Stimulated activated CD4-positive, alpha-beta T cell treated with anti-CD3 and anti-CD28 coated beads, Interleukin-15, amount 100 ng/mL, for 1 hour (primary cell): Measurements from ENCODE around the gene CELF1.

Experiments used
- DNase-seq, 2 donors: peaks; one replicate each; pipeline ENCODE4 v3.0.0-alpha.2; 2020; ENCODE audit warnings: low read depth in 1 of 2, low spot score in 1 of 2

Gene CELF1

DNA sequence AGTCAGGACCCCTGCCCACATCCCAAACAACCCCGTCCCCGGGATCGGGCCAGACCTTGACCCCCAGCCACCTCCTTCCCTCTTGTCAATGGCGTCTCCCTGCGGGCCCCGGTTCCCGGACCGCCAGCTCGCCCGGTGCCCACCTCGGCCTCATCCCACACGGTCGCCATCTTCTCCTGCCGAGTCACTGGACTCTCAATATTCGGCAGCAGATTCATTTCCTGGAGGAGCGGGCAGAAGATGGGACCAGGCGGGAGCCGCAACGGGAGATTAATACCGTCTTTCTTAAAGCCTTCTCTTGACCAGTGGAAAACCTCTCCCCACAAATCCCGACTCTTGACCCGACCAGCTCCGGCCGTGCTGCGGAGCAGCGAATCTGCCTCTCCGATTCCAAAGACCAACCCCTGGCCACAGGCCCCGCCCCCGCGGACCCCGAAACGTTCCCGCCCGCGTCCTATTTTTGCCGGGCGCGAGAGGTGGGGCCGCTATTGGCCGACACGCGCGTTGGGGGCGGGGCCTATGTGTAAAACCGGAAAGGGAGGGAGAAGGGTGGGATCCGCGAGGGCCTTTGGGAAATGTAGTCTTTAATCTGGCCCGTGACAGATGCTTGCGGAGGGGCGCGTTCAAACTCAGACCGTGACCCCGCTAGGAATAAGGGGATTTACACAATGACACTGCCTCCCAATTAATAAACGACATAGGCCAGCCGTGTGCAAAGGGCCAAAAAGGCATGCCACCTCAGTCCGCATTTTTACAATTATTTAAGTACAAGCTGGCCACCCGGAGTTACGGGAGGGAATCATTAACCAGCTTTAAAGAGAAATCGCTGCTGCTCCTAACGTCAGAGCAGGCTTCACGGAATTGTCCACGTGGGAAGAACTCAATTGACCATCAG lies 126.6 kb downstream of the CELF1 start, which contains the start of gene PSMC3:
TSS of gene PSMC3 (minus strand) at position 378 of the 895 bp plus-strand sequence. CDS start at position 218, 160 bp downstream.
- peak; percentile 97 to 99 for DNase-seq

DNA sequence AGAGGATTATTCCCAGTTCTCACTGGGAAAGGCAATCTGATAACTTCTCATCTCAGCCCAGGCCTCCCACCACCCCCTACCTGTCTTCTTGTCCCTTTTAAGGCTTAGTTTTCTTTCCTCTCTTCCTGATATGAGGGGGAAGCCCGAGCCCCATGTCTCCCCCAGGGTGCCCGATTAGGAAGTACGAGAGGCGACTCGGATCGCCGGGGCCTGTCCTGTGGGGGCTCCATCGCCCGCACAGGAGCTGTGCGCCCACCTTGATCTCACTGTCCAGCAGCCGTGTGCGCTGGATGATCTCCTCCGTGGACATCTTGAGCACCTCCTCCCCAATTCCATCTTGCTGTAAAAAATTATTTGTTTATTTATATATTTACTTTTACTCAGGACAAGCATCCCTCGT lies 127.3 kb downstream of the CELF1 start:
- DNase-seq: no peak

DNA sequence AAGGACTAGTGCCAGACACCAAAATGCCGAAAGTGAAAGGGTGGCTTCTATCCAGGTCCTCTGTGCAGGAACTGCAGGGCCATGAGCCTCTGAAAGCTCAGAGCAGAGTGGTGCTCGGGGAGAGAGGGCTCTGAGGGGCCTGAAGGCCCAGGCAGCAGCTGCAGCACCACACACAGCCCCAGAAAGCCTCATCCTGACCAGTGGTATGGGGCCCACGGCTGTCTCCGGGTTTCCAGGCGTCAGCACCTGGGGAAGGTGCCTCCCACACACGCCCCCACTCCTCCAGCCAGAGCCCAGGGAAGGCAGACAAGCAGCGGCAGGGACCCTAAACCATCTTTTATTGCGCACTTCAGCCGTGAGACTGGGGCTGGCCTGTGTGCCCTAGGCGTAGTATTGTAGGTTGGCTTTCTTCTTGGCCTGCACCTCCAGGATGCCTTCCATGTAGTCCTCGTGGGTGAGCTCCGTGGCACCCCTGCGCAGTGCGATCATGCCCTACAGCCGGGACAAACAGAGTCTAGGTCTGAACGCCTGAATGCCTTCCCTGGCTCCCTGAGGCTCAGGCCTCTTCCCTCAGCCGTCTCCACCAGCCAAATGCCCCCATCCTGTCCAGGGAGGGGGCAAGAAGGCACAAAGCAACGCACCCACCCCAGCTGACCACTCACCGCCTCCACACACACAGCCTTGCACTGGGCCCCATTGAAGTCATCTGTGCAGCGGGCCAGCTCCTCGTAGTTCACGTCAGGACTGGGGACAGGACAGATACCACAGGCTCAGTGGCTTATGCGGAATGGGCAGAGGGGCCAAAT lies 134.3 kb downstream of the CELF1 start:
- no peak for DNase-seq

DNA sequence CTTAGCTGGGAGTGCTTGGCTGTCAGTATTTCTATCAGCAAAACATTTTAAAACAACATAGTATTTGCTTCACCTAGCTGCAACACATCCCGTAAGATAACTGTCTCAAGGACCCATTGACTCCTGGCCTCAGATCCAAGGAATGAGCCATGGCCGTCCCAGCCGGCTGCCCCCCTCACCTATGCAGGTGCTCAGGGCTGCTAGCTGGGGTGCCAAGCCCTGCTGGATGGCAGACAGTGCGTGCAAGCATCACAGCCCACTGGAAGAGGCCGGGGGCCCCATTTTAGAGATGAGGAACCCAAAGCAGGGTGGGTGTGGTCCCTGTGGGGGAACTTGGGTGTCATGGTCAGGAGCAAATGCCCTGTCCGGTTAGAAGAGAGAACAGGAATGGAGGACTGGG lies 135.2 kb downstream of the CELF1 start:
- DNase-seq: no peak

DNA sequence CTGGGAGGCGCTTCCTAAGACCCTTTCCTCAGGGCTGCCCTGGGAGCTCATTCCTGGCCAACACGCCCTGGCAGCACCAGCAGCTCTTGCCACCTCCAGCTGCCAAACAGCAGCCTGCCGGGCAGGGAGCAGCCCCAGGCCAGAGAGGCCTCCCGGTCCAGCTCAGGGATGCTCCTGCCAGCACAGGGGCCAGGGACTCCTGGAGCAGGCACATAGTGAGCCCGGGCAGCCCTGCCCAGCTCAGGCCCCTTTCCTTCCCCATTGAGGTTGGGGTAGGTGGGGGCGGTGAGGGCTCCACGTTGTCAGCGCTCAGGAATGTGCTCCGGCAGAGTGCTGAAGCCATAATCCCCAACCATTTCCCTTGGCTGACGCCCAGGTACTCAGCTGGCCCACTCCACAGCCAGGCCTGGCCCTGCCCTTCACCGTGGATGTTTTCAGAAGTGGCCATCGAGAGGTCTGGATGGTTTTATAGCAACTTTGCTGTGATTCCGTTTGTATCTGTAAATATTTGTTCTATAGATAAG lies 136.9 kb downstream of the CELF1 start:
- no peak for DNase-seq
